Naive B cell (primary cell): ENCODE measurements around the gene BEND4. TPM values are rescaled to one million over a fixed set of nuclear protein-coding genes. Genes with fewer than 3 reads are reported as not detected.

Experiments
- ATAC-seq, 2 donors: fragments of 150-1000 bp; cut with Tn5 transposase; 2 replicates each; pipeline ENCODE4 v1.10.0; 2021; ENCODE audit warnings: low read depth in 2 of 2, mild to moderate bottlenecking in 2 of 2, moderate library complexity in 2 of 2
- DNase-seq: peaks from one replicate; pipeline ENCODE4 v3.0.0; 2022
- H3K27ac Mint-ChIP-seq, 6 donors: one replicate each; pipeline ENCODE4 v1.8.0; 2020 to 2022; ENCODE audit warnings: mild to moderate bottlenecking in 6 of 6, mixed read lengths in 6 of 6, moderate library complexity in 5 of 6, inconsistent platforms in 2 of 6
- H3K27me3 Mint-ChIP-seq, 3 donors: one replicate each; pipeline ENCODE4 v1.8.0; 2021 to 2022; ENCODE audit warnings: mixed read lengths in 3 of 3, mild to moderate bottlenecking in 1 of 3
- H3K36me3 Mint-ChIP-seq, 2 donors: one replicate each; pipeline ENCODE4 v1.8.0; 2020 to 2022; ENCODE audit warnings: mixed read lengths in 2 of 2, inconsistent platforms in 1 of 2, mild to moderate bottlenecking in 1 of 2
- H3K4me1 Mint-ChIP-seq, 3 donors: one replicate each; pipeline ENCODE4 v1.8.0; 2020 to 2022; ENCODE audit warnings: mixed read lengths in 3 of 3, inconsistent platforms in 1 of 3, mild to moderate bottlenecking in 1 of 3, moderate library complexity in 1 of 3
- H3K4me3 Mint-ChIP-seq, 8 donors: one replicate each; pipeline ENCODE4 v1.8.0; 2020 to 2022; ENCODE audit warnings: mild to moderate bottlenecking in 8 of 8, mixed read lengths in 8 of 8, moderate library complexity in 8 of 8, inconsistent platforms in 2 of 8
- H3K9me3 Mint-ChIP-seq, 7 donors: one replicate each; pipeline ENCODE4 v1.8.0; 2020 to 2022; ENCODE audit warnings: mixed read lengths in 7 of 7, mild to moderate bottlenecking in 5 of 7, inconsistent platforms in 2 of 7, moderate library complexity in 1 of 7
- polyA plus RNA-seq, 6 donors: library from polyadenylated mRNA; unstranded; fragments of 300-500 nt; fragmentation: Illumina TruSeq; gene quantifications; one replicate each; pipeline ENCODE4 v1.2.3, GENCODE V29; 2021; ENCODE audit warnings: low read depth in 6 of 6

Gene BEND4
- polyA plus RNA-seq, 6 donors from 2014 or later, result 6.8 to 12.2 (median 8.7) TPM

- Mint-ChIP-seq H3K36me3 (peaks cover 0 to 5% of the 10 kb centered on the region in 2 donors), H3K9me3 (no peaks in the 10 kb centered on the region), H3K27ac (peak overlapping the region in 1 of 6 donors; percentile 51), H3K27me3 (no peaks in the 10 kb centered on the region), H3K4me3 (no peak overlapping the region), H3K4me1 (peaks cover 0 to 9% (median 0%) of the 10 kb centered on the region in 3 donors)
- DNase-seq (no peak), ATAC-seq (no peak)
These were observed 74.2 kb downstream of the BEND4 start for GRCh38 chr4:42078184-42078801.

- Mint-ChIP-seq H3K9me3 (no peaks in the 10 kb centered on the region), H3K36me3 (peaks cover 0 to 11% of the 10 kb centered on the region in 2 donors), H3K27ac (peak overlapping the region in 2 of 6 donors; percentile 11 to 49), H3K4me3 (no peak overlapping the region), H3K27me3 (no peaks in the 10 kb centered on the region), H3K4me1 (peaks cover 0 to 9% (median 0%) of the 10 kb centered on the region in 3 donors)
- no peak for DNase-seq
- no peak for ATAC-seq
These were observed 78.2 kb downstream of the BEND4 start for GRCh38 chr4:42074294-42074693.

- peaks cover 0 to 6% of the 10 kb centered on the region in 2 donors for H3K36me3 Mint-ChIP-seq
These were observed 82.0 kb downstream of the BEND4 start for GRCh38 chr4:42070463-42070862.

GRCh38 chr4:42067264-42067663, 85.2 kb downstream of the BEND4 start:
- no peak for ATAC-seq
- Mint-ChIP-seq H3K36me3 (peaks cover 5 to 14% of the 10 kb centered on the region in 2 donors), H3K4me1 (no peaks in the 10 kb centered on the region)

More at GRCh38 chr4:42070463-42070862, 82.0 kb downstream of the BEND4 start:
- Mint-ChIP-seq H3K4me3 (no peak overlapping the region), H3K9me3 (no peaks in the 10 kb centered on the region), H3K4me1 (no peaks in the 10 kb centered on the region), H3K27ac (peak overlapping the region in 1 of 6 donors; percentile 34), H3K27me3 (no peaks in the 10 kb centered on the region)
- ATAC-seq, result no peak
- DNase-seq, result no peak

GRCh38 chr4:42066402-42066801, 86.1 kb downstream of the BEND4 start:
- no peak for ATAC-seq
- H3K4me1 Mint-ChIP-seq, result no peaks in the 10 kb centered on the region
- H3K27me3 Mint-ChIP-seq, result no peaks in the 10 kb centered on the region
- peak overlapping the region in 1 of 6 donors; percentile 9 for H3K27ac Mint-ChIP-seq
- DNase-seq, result no peak
- H3K4me3 Mint-ChIP-seq, result no peak overlapping the region
- peaks cover 5 to 8% of the 10 kb centered on the region in 2 donors for H3K36me3 Mint-ChIP-seq
- H3K9me3 Mint-ChIP-seq, result no peaks in the 10 kb centered on the region

More at GRCh38 chr4:42067264-42067663, 85.2 kb downstream of the BEND4 start:
- Mint-ChIP-seq H3K27me3 (no peaks in the 10 kb centered on the region), H3K27ac (no peak overlapping the region), H3K9me3 (no peaks in the 10 kb centered on the region), H3K4me3 (no peak overlapping the region)
- DNase-seq, result no peak

Other genes starting within 250 kb of the BEND4 start
- 10 to 100 TPM in 4 of 6 donors, 1 to 10 TPM in 2; 6.9 to 16.7 (median 14.0) TPM for gene TMEM33, start 217.2 kb downstream of the BEND4 start, polyA plus RNA-seq
- under 1 TPM in 1 of 6 donors, not detected in 5; 0.08 TPM for gene DCAF4L1, start 170.9 kb downstream of the BEND4 start, polyA plus RNA-seq
- 10 to 100 TPM; 35.3 to 48.6 (median 41.5) TPM for gene SLC30A9, start 162.1 kb downstream of the BEND4 start, polyA plus RNA-seq
- not detected for gene SHISA3, start 244.8 kb upstream of the BEND4 start, polyA plus RNA-seq